Left forelimb (tissue), 1 donor: ENCODE results near the gene MYLK4.
A peak's percentile ranks its signal among the peaks of the same experiment; 100 is the strongest.

Experiments used
- DNase-seq: peaks from one replicate; pipeline ENCODE4 v3.0.0-alpha.2; 2018; ENCODE audit warnings: low spot score

MYLK4 gene

GRCh38 chr6:2755456-2755855, 4.7 kb upstream of the MYLK4 start:
- DNase-seq: no peak

- DNase-seq: no peak
These were observed 4.2 kb upstream of the MYLK4 start for GRCh38 chr6:2754911-2755310.

- DNase-seq: no peak
These were observed 3.7 kb upstream of the MYLK4 start for GRCh38 chr6:2754393-2754792.

GRCh38 chr6:2753743-2754142, 3.0 kb upstream of the MYLK4 start:
- DNase-seq: no peak

GRCh38 chr6:2753110-2753489, 2.4 kb upstream of the MYLK4 start:
- no peak for DNase-seq

GRCh38 chr6:2752477-2753109, 1.9 kb upstream of the MYLK4 start:
- DNase-seq: no peak

- no peak for DNase-seq
These were observed 1.1 kb upstream of the MYLK4 start for GRCh38 chr6:2751871-2752270.

- peak; percentile 76 for DNase-seq
These were observed 637 bp downstream of the MYLK4 start for GRCh38 chr6:2749969-2750600.

GRCh38 chr6:2748183-2748582, 2.5 kb downstream of the MYLK4 start:
- no peak for DNase-seq

GRCh38 chr6:2746557-2747061, 4.1 kb downstream of the MYLK4 start:
- no peak for DNase-seq

GRCh38 chr6:2745246-2745645, 5.5 kb downstream of the MYLK4 start:
- no peak for DNase-seq

- DNase-seq: no peak
These were observed 5.9 kb downstream of the MYLK4 start for GRCh38 chr6:2744778-2745177.

GRCh38 chr6:2744209-2744771, 6.4 kb downstream of the MYLK4 start:
- no peak for DNase-seq

GRCh38 chr6:2743280-2744208, 7.2 kb downstream of the MYLK4 start:
- no peak for DNase-seq

GRCh38 chr6:2741756-2742155, 9.0 kb downstream of the MYLK4 start:
- DNase-seq: no peak

GRCh38 chr6:2740581-2740980, 10.1 kb downstream of the MYLK4 start:
- DNase-seq: no peak

GRCh38 chr6:2739335-2739734, 11.4 kb downstream of the MYLK4 start:
- no peak for DNase-seq

- DNase-seq: no peak
These were observed 12.2 kb downstream of the MYLK4 start for GRCh38 chr6:2738373-2738979.

- DNase-seq: no peak
These were observed 12.8 kb downstream of the MYLK4 start for GRCh38 chr6:2737885-2738284.

GRCh38 chr6:2734488-2735166, 16.1 kb downstream of the MYLK4 start:
- DNase-seq: no peak

- no peak for DNase-seq
These were observed 16.8 kb downstream of the MYLK4 start for GRCh38 chr6:2733736-2734480.
